SKM-1 (cell line): ENCODE results near the gene ADSS1.

Experiments used
- DNase-seq: peaks from one replicate; lab custom pipeline; 2025; ENCODE audit not compliant: unreplicated experiment; lab: John Stamatoyannopoulos, UW

Gene ADSS1

DNA sequence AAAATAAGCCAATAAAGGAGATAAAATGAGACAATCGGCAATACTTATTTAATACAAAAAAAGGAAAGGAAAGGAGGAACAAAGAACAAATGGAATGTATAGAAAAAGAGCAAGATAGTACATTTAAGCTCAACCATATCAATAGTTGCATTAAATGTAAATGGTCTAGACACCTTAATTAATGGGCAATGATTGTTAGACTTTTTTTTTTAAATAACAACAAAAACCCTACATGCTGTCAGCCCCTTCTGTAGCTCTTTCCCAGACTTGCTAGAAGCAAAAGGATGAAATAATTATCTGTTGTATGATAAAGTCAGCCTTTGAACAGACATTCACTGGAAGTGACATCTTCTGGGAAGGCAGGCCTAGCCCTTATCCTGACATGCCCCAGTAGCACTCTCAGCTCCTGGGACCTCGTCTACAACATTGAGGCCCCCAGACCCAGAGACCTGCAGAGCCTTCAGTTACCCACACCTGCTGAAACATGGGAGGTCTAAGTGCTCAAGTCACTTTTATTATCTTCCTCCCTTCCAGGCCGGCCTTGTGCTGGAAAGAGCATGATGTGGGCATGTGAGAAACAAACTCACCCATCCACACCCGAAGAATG, 42.3 kb downstream of the ADSS1 start:
- no peak for DNase-seq

DNA sequence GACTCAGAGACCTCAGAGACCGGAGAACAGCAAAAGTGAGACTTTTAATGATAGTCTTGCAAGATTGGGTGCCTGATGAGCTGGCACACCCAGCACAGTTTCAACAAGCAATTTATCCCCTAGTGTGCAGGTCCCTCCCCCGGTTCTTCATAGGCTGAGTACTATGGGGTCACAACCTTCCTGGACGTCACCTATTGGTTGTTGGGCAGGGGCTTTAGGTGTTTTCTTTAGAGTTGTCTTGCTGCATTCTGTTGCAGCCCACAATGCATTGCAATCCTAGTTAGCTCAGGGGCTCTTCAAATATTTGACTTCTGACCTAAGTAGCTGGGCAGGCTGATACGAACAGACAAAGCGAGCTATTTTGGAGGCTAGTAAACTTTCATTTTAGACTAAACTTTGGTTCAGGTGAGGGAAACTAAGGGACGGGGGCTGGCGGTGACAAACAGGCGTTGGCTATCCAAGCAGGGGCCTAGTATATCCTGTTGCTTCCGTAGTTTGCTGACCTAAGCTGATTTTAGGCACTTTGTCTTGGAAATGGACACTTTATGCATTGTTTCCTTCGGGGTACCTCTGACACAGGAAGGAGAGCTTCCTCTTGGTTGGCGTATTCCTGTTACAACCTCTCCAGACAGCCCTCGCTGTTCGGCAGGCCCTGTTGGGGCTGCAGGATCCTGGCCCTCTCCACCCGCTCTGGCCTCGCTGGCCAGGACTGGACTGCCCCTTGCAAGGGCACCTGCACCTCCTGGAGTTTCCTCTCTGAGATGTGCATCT, 43.0 kb downstream of the ADSS1 start:
- DNase-seq, result no peak

DNA sequence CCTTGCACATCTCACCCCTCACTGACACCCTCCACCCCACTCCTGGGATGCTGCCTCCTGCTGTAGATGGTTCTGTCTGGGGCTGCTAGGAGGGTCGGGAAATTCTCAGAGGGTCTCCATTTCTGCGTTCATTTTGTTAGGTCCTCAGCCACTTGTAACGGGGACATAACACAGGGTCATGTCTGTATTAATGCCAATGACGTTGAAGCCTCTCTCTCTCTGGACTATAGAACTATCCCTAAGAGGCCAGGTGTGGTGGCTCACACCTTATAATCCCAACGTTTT, 43.5 kb downstream of the ADSS1 start:
- DNase-seq, result no peak

DNA sequence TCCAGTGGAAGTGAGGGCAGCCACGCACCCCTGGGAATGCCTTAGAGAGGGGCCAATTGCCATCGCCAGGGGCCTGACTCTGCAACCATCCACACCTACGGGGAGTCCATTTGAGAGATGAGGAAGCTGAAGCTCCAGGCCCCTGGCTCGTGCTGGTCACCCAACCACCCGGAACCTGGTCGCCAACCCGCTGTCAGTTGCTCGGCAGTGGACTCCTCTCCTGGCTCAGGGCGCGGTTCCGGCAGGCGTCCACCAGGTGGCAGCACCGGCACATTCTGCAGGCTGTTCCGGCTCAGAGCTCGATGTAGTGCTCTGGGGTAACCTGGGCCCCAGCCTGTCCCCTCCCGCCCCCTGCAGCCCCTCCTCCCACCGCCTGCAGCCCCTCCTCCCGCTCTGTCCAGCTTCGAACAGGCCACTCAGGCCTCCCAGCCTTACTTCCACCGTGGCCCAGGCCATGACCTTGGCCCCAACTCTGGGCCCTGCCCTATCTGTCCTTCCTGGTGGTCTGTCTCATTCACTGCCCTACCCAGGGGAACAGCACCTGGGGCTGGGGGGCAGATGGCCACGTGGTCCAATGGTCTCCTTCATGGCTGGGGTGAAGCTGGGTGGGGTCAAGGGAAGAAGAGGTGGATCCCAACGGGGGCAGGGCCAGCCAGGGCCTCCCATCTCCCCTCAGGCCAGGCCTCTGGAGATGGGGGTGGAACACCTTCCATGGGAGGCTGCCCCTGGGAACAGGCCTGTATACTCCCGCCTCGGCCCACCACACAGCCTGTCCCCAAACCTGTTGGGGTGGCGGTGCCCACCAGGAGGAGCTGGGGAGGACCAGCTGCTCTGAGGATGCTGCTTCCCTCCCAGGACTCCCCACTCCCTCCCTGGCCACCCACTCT, 44.7 kb downstream of the ADSS1 start:
- DNase-seq, result peak; percentile 25

DNA sequence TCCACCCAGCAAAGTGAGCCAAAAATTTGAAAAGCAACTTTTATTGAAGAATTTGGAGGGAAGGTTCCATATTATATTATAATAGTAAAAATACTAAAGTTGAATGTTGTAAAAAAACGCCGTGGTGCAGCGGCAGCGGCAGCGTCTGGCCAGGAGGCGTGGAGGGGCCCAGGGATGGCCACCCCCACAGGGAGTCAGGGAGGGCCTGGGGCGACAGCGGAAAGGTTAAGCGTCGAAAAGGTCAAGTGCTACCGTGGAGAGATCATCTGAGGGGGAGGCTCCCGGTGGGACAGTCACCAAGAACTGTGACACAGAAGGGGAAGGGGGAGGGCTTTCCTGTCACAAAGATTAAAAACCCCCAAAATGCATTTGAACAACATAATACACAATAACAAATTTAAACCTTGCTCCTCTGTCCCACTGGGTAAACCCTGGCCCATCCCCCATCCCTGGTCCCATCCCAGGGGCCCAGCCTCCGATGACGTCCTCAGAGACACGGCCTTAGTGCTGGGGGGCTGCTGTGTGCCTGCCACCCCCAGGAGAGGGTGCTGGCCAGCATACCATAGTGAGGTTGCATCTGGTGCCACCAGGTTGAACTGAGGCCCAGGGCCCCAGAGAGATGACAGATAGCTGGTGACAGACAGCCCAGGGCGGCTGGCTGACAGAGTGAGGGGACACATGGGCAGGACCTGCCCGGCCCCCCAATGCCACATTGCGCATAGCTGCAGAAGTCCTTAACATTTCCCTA, 45.5 kb downstream of the ADSS1 start:
- DNase-seq, result no peak

DNA sequence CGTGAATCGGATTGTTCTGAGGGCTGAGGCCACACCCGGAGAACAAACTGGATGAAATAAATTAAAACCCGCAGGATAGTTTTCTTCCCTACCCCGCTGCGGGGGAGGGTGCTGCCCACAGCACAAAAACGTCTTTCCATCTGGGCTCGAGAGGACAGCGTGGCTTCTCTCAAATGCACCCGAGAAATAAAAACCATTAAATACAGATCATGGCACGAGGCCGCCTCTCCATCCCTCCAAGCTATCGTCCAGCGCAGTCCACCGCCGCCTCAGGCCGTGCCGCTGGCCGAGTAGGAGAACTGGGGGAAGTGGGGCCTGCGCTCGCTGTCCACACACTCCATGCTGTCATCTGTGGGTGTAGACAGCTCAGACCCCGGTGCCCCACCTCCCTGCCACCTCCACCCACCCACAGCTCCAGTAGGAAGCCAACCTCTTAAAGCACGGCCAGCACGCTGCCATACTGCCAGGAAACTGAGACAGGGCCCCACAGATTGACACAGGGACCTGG, 46.1 kb downstream of the ADSS1 start:
- DNase-seq, result no peak

DNA sequence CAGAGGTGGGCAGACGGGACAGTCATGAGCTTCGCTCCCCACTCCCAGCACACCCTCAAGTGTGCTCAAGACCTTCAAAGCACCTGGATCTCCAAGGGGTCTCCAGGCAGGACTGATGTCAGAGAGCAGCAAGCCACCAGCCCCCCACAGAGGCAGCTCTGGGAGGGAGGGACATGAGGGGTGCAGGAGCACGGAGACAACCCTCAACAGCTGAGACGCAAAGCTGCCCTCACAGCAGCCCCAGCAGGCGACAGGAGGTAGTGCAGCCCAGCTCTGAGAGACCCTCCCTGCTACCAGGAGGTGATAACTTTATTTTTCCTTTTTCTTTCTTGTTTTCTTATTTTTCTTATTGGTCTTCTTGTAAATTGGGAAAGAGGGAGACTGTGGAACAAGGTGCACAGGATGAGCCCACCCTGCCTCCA, 46.8 kb downstream of the ADSS1 start:
- no peak for DNase-seq

DNA sequence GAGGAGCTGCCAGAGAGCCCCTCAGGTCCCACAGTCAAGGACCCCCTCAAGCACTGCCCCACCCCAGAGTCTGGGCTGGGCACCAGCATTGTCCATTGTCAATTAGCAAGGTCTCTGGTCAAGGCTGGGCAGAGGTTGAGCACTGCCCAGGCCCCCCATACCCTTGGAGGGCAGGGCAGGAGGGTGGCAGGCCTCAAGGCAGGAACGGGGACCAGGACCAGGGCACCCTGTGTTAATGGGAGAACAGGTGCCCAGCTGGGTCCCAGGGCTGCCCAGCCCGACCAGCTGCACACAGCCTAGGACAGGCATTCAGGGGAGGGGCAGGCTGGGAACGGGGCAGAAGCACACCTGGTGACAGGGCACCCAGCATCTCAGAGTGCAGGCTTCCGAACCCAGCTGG, 47.3 kb downstream of the ADSS1 start:
- DNase-seq, result no peak

DNA sequence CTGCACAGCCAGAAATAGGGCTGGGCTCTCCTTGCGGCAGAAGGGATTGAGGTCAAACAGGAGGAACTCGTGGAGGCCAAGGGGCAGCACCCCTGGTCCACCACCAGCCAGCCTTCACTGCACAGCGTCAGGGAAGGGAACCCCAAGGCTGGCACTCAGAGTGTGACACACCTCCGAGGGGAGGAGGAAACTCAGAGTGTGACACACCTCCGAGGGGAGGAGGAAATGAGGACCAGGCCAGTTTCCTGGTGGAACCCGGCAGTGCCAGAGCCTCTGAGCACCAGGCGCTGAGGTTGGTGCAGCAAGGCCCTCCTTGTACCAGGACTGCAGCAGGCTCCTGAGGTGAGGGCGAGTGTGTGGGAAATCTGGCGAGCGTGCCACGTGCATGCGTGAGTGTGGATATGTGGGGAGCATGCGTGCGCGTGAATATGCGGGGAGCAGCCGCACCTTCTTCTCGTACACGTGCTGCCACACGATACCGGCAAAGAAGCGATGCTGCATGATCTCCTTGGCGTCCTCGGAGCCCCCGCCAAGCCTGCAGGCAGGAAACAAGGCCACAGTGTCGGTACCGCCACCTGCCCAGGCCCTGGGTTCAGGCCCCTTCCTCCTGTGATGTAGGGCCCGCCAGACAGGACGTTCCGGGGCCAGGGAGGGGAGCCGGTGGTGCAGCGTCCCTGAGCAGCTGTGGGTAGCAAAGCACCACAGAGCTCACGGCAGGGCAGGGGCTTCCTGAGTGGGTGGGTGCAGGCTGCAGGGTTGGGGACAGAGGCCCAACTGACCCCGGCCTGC, 48.1 kb downstream of the ADSS1 start:
- no peak for DNase-seq

DNA sequence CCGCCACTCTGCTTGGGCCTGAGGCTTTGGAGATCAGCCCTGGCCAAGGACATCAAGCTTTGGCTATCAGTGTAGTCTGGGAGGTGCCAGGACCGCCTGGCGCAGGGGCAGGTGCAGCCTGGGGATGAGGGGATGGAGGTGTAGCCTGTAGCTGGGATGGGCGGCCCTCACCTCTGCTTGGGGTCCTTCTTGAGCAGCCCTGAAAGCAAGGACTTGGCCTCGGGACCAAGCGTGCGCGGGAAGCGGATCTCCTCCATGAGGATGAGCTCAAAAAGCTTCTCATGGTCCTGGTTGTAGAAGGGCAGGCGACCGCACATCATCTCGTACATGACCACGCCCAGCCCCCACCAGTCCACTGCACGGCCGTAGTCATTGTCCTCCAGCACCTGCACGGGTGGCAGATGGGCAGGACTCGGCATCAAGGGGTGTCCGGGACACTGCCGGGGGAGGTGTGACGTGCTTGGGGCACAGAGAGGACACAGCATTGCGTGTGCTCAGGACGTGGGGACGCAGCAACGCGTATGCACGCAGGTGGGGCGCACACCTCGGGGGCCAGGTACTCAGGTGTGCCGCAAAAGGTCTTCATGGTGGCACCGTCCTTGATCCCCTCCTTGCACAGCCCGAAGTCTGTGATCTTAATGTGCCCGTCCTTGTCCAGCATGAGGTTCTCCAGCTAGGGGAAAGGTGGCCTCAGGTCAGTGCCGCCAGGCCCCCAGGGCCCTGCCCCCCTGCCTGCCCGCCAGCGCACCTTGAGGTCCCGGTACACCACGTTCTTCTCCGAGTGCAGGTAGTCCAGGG, 48.9 kb downstream of the ADSS1 start:
- DNase-seq, result no peak

DNA sequence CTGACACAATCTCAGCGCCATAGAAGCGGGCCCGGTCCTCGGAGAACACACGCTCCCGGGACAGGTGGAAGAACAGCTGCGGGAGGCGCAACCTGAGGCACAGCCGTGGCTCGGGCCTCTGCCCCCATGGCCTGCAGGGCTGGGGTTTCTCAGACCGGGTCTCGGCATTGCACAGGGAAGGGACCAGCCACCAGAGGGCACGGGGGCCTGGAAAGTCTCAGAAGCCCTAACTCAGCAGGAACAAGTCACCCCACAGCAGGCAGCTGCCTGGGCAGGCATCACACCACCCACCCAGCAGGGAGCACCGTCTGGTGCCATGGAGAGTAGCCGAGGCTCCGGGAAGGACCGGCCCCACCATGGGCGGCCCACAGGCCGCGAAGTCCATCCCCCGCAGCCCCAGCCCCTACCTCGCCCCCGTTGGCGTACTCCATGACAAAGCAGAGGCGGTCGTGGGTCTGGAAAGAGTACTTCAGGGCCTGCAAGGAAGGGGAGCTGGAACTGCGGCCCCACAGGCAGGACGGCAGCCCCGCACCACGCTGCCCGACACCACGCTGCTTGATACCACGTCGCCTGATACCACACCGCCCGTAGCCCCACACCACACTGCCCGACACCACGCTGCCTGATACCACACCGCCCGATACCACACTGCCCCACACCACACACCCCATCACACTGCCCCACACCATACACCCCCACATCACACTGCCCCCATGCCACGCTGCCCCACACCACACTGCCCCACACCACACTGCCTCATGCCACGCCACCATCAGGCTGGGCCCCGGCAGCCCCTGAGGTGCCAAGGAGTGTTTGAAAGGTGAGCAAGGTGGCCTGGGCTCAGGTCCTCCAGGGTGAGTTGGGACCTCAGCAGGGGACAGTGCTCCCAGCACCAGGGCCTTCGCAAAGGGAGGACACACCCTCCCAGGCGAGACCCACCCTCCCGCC, 49.8 kb downstream of the ADSS1 start:
- no peak for DNase-seq

DNA sequence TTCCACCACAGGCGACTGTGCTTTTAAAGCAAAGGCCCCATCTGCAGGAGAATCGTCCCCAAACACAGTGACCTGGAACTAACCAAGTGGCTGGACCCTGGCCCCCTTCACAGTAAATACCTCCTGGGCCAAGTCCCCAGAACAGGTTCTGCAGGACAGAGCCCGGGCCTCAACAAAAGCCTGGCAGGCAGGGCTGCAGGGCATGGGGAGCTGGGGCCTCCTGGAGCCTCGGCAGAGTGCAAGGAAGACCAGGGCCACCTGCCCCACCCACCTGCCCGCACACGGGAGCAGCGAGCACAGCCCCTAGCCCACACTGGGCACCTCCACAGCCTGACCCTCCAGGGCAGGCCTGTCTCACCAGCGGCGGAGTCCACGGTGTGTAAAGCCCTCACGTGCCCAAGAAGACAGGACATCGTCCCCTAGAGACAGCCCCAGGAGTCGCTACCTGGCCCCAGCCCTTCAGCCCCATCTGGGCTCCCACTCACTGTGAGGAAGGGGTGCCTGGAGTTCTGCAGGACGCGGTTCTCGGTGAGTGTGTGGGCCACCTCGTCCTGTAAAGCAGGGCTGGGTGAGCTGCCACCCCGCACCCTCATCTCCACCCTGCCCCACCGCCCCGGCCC, 50.5 kb downstream of the ADSS1 start:
- no peak for DNase-seq

DNA sequence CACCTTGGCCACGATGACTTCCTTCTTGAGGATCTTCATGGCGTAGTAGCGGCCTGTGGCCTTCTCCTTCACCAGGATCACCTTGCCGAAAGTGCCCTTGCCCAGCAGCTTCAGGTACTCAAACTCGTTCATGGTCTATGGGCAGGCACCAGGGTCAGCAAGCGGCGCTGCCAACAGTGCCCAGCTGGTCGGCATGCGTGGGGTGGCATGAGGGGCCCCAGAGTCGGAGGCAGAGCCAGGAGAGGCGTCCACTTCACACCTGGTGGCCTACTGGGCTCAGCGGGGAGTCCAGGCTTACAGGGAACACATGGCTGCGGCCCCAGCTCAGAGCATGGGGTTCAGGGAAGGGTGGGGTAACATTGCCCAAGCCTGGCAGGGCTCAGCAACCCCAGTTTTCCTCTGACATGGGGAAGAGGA, 51.1 kb downstream of the ADSS1 start:
- DNase-seq, result no peak

DNA sequence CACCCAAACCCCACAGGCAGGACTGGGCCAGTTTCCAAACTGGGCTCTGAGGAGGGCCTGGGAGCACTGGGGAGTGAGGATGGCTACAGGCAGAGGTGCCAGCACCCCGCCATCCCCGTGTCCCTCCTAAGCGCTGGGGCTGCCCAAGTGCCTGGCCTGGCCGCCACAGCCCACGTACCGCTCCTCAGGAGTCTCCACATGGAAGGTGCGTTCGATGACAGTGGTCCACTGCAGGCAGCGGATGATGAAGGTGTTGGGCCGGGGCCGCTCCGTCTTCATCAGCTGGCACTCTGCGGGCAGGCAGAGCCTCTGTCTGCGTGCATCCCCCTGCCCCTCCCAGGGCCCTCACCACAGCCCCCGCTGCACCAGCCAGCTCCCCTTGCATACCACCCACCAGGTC, 52.5 kb downstream of the ADSS1 start:
- no peak for DNase-seq

DNA sequence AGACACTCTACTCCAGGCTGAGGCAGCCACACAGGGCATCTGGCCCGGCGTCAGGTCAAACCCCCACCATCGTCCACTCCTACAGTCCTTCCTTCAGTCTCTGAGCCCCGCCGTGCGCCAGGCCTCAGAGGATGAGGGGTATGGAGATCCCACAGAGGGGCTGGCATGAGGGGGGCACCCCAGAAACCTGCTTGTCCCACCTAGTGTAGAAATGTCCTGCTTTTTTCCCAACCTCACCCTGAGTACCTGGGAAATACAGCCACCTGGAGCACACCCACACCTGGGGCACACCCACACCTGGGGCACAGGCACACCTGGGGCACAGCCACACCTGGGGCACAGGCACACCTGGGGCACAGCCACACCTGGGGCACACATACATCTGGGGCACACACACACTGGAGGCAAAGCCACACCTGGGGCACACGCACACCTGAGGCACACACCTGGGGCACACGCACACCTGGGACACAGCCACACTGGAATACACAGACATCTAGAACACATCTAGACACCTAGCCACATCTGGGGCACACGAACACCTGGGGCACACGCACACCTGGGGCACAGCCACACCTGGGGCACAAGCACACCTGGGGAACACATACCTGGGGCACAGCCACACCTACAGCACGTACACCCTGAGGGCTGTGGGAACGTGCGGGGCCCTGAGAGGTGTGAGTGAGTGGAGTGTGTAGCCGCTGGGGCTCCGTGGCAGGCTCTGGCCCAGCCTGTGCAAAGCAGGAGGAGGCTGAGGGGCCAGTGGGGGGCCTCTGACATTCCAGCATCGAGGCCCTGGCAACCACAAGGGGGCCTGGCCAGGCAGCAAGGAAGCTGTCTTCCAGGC, 53.2 kb downstream of the ADSS1 start:
- no peak for DNase-seq

DNA sequence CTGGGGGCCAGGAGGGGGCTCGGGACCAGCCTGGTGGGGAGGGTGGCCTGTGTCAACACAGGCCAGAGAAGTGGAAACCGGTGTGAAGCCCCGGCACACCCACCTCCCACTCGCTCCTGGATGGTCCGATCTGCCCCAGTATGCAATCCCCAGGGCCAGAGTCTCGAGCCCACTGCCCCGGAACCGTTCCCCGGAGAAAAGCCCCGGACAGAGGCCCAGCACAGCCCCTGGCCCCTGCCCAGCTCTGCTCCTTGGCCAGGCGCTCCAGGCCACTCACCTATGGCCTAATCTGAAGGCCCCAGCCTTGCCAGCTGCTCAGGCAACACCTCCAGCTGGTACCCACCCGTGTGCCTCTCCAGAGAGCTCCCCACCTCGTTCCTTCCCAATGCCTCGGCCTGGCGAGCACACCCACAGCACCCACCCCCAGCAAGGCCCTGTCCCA, 53.8 kb downstream of the ADSS1 start:
- no peak for DNase-seq

DNA sequence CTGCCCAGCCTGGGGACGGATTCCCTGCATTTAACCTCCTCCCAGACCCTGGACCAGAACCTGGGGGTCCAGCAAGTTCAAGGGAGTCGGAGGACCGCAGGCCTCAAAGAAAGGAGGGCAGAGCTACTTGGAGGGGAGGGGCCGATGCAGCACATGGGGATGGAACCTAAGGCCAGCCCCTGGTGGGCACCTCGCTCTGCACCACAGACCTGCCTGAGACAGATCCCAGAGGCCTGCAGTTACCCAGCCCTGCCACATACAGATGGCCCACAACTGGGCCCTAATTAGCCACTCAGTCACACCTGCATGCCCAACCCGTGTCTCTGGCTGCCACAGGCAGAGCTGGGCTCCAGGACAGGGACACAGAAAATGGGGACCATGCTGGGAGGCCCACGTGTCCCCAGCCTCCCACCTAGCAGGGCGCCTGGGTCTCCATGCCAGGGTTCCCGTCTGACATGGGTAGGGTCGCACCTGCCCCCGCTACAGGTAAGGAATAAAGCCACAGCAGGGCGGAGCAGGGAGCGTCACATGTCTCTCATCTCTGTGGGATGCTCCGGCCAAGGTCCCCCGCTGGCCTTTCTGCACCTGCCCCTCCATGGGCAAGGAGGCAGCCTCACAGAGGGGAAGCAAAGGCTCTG, 54.8 kb downstream of the ADSS1 start:
- DNase-seq, result no peak
